Measurements from ENCODE around the gene FBXL14.
"Not testable (repeated sequence)": the region's sequence is repeated elsewhere in the genome, so short reads cannot be mapped to it uniquely, and the experiment has no call there.

The FBXL14 gene

DNA sequence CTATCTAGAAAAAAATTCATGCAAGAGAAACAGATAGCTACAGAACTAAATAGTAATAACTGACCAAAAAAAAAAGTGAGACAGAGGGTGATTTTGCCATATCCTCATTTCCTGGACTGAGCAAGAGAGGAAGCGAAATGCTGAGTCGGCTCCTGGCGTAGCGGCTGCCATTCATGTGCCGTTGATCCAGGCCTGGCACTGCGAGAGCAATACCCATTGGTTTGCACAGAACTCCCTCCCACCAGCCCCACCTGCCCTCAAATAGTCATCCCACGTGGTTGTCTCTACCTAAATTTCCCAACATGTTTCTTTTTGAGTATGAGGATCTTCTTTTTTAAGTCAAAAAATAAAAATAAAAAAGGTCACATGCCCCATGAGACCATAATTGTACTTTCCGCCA is 25.2 kb upstream of the FBXL14 start:
- DNase-seq, result peak in 1 of 2 donors; percentile 51

DNA sequence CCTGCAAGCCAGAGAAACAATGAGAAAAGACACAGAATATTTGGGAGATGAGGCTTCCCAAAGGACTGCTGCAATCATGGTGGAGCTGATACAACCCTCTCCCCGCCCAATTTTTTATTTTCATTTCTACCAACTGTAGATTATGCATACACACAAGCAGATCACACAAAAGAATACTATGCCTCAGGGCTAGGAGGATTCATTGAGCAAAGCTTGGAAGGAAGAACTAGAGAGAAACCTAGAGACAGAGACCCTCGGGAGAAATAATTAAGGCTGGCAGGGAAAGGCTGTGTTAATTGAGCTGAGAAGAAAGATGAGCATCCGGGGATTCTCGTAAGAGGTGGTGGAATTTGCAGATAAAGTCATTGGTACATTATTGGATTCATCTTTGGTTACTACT is 24.8 kb upstream of the FBXL14 start:
- DNase-seq, result no peak

DNA sequence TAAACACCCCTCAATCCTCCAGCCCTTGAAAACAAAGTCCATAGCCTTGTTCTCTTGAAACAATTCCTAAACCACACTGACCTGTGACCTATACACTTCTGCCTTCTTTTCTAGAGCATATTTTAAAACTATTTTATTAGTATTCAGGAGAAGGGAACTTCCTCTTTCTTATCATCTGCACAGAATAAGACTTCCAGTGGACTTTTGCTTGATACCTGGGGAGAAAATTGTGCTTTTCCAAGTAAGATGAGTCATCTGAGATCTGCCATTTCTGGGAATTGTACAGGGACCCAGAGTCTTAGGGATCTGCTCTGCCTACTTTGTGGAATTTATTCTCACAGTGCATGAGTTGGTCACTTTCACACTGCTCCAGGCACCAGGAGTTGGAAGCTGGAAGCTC is 24.1 kb upstream of the FBXL14 start:
- no peak for DNase-seq

DNA sequence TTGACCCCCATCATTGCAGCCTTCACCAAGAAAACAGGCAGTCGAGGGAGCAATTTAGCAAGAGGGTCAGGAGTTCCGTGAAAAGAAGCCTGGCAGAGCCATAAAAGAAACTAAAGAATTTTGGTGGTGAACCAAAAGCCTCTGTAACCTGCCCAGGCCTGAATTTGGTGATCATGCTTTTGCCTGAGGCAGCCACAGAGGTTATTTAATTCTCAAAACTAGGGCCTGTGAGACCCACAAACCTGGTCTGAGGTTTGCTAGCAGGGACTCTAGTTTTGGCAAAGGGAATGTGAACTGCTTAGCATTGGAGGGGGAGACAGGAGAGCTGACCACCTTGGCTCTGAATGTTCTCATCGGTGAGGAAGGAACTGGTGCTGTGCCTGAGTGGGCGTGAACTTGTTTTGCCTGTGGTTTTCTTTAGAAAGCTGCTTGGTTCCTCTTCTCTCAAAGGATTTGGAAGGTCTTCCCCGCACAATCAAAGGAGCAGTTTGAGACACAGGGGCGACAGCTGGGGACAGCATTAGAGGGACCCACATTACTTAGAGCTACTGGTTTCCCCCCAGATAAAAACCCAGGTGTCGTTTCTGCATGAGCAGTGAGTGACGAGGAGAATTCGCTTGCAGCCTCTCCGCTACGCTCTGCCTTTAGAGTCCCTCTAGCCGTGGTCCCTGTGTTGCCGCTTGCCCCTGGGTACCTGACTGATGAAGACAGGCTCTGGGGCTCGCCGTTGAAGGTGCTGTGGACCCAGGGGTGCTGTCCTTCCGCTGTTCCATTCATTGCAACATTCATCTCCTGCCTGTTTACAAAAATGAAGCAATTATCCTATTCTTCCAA is 22.1 kb upstream of the FBXL14 start:
- DNase-seq, result peak in 1 of 2 donors; percentile 27

DNA sequence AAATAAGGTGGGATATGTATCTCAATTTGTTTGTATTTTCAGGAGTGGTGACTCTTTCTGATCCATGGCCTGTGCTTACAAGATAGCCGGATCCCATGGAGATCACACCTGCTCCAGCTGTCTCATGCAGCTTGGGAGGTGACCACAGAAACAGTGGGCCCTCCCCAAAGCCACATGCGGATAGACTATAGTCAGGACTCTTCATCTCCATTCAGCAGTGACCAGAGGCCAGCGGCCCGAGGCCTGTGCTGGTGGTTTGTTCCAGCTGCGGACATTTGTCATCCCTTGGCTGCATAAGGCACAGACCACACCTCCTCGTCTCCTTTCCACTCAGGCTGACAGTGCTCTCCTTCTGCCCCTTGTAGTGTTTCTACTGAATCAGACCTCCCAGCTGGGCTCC is 20.0 kb upstream of the FBXL14 start:
- no peak for DNase-seq

DNA sequence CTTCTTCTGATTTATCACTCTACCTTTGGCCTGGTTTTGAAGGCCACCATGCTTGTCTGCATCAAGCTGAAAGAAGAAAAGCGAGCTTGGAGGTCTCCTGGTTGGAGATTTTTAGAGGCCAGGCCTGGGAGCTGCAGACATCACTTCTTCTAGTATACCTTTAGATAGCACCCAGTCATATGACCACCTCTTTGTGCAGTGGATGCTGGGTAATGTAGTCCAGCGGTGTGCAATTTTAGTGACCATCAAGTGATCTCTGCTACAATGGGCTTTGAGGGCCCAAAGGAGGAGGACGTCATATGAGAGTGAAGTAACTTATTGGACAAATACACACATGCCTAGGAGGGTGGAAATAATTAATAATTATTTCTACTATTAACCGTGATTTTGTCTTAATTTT is 19.5 kb upstream of the FBXL14 start:
- no peak for DNase-seq

DNA sequence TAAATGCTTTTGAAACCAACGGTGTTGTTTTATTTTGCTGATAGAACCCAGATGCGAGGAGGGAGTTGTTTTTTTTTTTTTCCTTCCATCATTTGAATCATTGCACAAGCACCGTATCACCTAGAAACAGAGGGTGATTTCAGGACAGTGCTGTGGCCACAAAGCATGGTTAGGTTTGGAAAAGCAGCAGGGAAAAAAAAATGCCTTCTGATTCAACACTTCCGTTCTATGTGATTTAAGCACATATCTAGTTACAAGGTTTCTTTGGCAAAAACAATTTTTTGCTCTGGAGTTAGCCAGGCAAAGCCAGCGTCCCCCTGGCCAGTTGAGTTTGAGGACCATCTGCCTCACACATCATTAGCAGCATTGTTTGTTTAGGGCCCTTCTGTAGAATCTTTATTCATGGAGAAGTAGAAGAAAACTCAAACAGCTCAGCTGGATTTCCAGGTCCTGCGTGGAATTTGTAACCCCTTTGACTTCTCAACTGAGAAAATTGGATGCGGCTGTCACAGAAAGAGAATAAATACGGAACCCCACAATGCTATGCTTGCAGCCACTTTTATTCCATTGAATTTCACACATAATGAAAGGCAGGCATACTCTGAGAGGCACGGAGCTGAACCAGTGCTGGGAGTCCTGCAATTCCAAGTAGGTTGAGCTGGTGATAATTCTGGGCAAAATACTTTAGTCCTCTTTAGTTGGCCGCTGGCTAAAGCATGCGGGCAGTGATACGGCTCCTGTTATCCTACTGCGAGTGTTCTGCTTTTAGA is 17.6 kb upstream of the FBXL14 start:
- DNase-seq, result no peak

DNA sequence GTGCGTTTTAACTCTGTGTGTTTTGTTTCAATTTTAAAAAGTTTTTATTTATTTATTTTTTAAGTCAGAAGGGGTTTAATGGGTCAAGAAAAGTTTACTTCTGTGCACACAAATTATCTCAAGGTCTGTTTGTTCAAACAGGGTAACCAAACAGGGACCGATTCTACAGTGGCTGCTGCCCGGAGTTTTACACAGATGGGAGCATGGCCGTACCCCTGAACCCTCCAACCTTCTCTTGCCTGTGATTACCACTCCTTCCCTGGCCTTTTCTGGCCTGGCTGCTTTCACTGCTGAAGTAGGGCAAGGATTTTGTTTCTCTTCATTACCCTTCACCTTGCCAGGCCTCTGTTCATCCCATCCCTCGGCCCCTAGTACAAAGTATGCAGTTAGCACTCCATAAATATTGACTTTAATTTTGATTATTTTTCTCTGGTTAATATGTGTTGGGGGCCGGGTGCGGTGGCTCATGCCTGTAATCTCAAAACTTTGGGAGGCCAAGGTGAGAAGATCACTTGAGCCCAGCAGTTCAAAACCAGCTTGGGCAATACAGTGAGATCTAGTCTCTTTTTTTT is 15.8 kb upstream of the FBXL14 start:
- DNase-seq, result no peak

DNA sequence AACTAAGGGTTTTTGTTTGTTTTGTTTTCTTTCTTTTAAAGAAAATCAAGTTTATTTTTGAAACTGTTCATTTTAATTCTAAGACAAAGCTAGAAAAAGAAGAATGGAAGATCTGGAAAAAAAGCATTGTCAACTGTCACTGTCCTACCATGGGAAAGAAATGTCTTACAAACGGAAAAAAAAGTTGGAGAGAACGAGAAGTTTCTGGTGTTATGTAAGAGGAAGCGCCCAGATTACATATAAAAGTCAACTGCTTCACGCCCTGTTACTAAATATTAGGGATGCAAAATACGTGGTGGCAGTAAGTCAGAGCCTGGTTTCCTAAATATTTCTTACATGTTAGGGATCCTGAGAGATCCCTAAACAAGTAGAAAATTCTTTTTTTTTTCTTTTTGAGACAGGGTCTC is 14.3 kb upstream of the FBXL14 start:
- DNase-seq, result no peak

DNA sequence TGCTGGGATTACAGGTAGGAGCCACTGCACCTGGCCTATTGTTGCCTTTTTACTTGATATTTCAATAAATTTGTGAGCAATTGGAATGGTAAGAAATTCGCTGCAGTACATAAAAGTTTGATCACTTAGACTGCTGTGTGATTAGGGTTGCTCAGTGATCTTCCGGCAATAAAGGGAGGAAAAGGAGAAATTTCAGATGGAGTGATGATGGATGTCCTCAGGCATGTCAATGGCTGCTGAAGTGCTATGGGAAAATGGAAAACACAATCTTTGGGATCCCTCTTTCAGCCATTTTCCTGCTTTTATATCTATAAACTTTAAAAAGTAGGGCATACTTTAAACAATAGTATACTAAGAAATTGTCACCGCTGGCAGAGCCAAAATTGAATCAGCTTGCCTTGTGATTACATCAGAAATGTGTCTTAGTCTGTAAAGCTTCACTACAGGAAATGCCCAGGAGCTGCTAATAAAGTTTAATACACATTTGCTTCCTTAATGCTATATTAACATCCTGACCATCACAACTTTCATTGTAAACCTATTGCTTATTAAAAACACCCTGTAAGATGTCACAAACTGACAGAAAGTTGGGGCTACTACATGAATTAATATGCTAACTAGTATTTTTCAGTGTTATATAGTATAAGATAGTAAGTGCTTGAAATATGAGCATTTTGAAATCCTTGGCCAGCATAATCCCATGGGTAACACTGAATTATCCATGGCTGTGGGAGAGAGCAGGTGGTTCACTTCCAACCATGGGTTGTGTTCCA is 13.7 kb upstream of the FBXL14 start:
- no peak for DNase-seq

DNA sequence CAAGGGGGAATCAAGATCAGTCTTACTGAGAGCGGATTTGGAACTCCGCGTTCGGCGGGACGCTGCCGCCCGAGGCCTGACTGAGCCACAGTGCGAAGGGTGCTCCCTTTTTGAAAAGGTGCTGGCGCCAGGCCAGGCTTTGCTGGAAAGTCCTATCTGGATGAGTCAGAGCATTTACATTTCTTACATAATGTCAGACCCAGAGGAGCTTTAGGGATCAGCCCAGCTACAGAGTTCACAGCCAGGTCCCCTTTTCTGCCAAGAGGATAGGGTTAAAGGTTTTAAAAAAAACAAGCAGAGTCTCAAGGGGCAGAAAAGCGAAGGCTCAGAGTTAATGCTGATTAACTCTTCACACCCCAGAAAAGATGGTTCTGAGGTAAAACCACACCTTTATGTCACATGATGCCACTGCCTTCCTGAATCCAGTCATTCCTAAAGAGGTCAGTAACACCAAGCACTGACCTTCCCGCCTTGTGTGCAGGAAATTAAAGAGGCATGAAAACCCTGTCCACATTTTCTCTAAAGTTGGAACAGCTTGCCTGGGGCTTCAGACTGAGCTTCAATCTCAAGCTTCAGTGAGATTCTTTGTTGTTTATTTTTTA is 11.7 kb upstream of the FBXL14 start:
- DNase-seq, result peak in 1 of 2 donors; percentile 77

DNA sequence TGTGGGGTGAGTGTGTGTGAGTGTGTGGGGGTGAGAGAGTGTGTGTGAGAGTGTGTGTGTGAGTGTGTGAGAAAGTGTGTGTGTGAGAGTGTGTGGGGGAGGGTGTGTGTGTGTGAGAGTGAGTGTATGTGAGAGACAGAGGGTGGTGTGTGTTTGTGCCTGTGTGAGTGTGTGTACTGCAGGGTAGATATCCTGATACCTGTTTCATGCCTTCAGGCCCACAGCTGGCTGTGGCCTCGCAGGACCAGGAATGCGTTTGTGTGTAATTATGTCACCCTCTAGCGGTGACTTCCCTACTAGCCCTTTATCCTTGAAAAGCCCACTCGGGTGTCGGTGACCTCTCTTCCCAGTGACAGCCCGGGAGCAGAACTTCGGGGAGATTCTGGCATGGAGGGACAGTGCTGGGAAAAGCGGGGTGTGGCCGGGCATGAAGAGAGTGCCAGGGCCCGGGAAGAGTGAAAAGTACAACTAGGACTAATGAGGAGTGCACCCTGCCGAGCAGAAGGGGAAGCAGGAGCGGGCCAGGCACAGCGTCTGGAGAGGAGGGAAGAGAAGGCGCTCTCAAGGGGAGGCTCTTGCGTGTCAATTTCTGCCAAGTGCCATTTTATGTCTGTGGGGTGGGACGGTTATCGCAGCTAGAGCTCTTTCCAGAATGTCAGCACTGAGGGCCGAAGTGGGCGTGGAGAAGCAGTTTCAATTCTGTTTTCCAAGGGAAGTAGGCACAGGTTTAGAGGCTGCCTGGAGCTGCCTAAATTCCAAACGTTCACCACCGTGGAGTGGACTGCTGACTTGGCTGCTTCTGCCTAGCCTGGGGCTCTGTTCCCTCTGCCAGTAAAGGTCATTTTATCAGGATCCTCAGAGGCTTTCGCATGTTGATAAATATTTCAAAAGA is 11.0 kb upstream of the FBXL14 start:
- DNase-seq, result peak; percentile 72 to 78

DNA sequence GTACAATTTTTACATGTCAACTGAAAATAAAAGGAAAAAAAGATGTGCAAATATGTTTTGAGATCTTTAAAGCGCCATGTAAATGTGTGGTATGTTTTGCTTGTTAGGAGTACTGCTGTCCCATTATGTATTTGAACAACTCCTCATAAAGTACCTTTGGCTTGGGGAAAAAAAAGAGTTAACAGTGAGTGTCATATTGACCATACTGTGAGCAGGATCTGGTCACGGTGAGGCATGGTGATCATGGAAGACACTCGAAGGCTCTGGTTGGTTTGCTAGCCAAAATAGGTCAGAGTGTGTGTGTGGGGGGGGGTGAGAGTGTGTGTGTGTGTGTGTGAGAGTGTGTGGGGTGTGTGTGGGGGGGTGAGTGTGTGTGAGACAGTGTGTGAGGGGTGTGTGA is 10.1 kb upstream of the FBXL14 start:
- DNase-seq, result no peak

DNA sequence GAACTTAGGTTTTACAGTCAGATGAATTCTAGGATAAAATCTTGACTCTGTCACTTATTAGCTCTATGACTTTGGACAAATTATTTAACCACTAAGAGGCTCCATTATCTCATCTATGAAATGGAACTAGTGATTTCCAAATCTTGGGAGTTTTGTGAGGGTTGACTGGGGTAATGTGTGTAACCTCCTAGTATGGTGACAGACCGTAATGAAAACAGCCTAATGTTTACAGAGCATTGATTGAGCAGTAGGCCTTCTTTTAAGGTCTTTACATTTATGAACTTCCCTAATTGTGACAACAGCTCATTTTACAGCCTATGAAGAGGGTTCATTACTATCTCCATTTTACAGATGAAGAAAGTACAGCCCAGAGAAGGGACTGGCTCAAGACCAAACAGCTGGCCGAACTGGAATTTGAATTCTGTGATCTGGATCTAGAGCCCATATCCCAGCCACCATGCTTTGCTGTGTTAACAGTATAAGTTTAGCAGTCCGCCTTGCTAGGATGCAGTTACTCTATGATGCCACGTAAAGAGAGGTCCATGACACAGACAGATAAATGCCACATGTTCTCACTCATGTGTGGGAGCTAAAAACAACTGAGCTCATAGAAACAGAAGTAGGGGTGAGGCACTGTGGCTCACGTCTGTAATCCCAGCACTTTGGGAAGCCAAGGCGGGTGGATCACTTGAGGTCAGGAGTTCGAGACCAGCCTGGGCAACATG is 9.1 kb upstream of the FBXL14 start:
- no peak for DNase-seq

DNA sequence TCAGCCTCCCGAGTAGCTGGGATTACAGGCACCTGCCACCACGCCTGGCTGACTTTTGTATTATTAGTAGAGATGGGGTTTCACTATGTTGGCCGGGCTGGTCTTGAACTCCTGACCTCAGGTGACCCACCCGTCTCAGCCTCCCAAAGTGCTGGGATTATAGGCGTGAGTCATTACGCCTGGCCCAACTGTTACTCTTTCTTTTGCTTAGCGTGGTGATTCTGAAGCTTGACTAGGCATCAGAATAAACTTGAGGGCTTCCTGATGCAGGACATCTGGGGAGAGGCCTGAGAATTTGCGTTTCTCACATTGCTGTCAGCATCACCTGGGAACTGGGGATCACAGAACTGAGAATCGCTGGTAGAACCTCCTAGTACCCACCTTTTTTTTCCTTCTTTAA is 8.3 kb upstream of the FBXL14 start:
- DNase-seq, result not testable (repeated sequence)

DNA sequence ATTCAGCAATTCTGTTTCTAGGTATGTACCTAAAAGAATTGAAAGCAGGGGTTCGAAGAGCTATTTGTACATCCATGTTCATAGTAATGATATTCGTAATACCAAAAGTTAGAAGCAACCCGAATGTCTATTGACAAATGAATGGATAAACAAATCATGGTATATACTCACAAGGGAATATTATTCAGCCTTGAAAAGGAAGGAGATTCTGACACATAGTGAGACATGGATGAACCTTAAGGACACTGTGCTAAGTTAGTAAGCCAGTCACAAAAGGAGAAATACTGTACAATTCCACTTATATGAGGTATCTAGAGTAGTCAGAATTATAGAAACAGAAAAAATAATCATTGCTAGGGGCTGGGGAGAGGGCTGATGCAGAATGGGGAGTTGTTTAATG is 4.4 kb upstream of the FBXL14 start:
- no peak for DNase-seq

DNA sequence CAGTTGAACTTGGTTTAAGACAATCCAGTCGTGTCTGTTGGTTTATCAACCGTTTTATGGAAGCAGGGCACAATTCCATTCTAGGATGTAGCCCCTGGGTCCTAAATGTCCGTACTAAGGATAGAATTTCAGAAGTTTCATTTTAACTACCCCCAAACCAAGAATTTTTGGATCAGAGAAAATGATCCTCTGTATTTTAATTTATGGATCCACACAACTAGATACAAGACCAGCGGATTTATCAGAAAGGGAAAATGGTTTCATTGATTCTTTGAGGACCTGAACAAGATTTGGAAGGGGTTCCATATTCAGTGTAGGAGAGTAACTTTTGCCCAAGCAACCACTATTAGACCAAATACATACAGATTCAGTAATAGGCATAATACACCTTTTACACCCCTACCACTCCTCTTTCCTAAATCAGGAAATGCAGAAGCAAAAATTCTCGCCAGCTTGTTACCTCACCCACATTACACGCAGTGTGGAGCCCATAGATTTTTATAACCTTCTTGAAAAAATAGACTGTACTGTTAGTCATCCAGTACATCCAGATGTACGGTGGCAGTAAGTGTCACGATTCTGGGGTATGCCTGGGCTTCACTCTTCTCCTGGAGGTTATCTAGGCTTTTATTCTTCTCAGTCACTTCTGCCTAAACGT is 1.4 kb upstream of the FBXL14 start:
- DNase-seq, result no peak

DNA sequence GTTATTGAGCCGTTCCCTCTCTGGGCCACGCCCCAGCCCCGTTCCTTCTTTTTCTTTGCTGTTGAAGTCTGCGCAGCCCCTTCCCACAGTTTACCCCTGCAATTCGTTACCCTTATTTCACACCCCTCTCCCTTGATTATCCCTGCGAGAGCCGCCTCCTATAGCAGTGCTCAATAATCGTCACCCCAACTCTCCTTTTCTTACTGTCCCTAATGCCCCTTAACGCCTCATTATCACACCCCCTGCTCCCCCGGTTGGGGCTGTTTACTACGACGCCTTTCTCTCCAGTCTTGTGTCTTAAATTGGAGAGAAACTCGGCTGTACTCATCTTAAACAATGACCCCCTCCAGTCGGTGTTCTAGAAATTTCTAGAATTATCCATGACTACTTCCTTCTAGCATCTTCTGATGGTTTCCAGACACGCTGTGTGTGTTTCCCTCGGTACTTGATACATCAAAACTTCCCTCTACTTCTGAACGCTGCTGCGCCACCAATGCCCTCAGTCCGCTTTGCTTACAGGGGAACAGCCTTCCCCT is 713 bp upstream of the FBXL14 start:
- DNase-seq, result peak in 1 of 2 donors; percentile 17

DNA sequence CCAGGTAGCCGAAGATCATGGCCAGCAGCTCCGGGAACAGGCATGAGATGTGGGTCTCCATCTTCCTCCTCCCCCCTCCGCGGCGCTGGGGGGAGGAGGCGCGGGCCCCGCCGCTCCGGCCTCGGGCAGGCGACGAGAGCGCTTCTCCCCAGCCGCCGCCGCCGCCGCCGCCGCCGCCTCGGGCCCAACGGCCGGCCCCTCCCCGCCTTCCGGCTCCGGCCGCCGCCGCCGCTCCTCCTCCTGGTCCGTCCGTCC is 448 bp downstream of the FBXL14 start:
- DNase-seq, result no peak

Data from CD4-positive, alpha-beta T cell treated with Interleukin-4 for 1 hour (primary cell).